Inflammatory macrophage (primary cell): ENCODE measurements around the gene TNC.

ENCODE experiments used
- DNase-seq, 2 donors: peaks; one replicate each; pipeline ENCODE4 v3.0.0-alpha.2; 2020 to 2022

Gene TNC

DNA sequence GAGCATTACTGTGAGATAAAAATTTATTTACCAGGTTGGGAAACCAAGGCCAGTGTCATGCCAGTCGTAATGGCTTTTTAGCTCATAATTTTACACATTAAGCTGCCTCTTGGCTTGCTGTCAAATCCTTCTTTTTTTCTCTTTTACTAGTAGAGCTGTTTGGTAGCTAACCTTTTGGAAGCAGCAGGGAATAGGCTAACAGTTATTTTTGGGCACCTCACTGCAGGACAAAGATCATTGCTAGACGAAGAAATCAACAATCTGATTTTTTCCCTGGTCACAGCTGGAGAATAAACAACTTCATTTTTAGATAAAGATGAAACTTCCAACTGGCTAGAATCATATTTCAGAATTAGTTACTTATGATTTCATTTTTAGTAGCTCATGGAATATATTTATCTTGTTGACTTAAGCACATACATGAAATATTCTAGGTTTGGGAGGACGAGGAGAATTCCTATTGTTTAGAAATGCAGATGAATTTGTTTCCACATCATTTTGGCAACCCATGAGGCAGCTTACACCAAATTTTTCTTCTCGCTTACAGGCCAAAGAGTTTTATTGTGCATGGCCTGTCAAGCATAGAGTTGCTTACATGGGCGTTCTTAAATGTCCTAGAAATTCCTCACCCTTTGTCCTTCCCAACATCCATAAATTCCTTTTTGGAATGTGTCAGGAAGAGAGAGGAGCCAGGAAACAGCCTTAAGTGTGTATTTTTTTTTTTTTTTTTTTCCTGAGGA lies 19.6 kb downstream of the TNC start:
- DNase-seq = no peak

GRCh38 chr9:115093520-115093919 lies 24.4 kb downstream of the TNC start:
- DNase-seq = no peak

DNA sequence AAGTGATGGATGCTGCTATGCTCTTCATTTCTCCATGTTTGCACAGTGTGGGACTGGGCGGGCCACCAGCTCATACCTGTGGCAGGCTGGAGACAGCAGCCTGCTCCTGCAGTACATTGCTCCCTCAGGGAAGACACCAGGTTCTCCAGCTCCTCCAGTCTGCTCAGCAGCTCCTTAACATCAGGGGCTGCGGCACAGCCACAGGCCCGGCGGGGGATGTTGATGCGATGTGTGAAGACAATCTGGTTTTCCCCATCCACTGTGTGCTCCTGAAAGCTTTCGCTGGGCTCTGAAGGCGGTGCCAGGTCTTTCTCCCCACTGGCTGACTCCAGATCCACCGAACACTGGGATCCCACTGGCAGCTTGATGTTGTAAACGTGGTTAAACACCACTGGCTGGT lies 27.5 kb downstream of the TNC start:
- DNase-seq = no peak

- no peak for DNase-seq
Measured at GRCh38 chr9:115088860-115089259, 29.1 kb downstream of the TNC start.

DNA sequence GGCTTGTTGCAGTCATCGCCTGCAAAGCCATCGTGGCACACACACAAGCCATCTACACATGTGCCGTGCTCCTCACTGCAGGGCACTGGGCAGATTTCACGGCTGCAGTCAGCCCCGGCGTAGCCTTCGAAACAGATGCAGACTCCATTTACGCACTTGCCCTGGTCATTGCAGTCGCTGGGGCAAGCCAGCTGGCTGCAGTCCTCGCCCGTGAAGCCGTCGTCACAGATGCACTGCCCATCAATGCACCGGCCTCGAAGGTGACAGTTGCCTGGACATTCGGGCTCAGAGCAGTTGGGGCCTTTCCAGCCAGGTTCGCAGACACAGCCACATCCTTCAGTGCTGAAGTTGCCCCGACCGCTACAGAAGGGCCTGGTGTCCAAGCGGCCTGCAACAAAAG lies 31.1 kb downstream of the TNC start:
- DNase-seq = no peak

DNA sequence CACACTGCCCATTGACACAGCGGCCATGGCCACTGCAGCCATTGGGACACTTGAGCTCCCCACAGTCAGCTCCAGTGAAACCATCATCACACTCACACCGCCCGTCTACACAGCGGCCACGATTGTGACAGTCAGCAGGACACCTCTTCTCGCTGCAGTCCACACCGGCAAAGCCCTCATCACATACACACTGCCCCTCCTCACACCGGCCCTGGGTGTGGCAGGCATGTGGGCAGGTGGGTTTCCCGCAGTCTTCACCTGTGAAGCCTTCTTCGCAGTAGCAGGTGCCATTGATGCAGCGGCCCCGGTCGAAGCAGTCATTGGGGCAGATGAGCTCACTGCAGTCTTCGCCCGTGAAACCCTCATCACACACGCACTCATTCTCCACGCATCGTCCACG lies 31.5 kb downstream of the TNC start:
- no peak for DNase-seq

- no peak for DNase-seq
Measured at GRCh38 chr9:115085773-115086377, 32.1 kb downstream of the TNC start.

DNA sequence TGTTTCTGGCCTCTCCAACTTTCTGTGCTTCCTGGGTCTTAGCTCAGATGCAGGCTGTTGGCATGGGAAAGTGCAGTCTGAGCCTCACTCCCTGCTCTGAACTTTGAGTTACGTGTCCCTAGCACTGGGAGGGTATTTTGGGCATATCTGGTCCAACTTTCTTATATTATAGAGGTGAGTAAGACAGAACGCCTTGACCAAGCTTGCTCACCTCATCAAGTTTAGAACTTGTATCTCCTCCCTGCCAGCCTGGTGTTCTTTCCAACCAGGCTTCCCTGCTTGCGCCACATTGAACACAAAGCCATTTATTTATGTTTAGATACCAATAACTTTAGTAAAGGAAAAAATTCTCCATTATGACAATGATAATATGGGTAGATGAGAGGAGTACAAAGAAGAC lies 33.2 kb downstream of the TNC start:
- no peak for DNase-seq

DNA sequence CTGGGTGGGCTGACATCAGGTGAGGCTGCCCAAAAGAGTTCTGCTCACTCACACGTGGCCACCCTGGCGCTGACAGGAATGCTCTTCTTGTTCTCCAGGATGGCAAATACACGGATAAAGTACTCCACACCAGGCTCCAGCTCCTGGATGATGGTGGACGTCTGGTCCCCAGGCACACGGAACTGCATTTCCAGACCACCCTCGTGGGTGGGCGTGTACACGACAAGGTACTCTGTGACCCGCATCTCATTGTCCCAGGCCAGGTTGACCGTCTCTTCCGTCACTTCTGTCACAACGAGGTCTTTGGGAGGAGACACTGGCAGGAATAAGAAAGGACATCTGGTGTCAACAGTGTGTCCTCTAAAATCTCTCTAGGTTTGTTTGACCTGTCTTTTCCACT lies 33.8 kb downstream of the TNC start:
- no peak for DNase-seq

DNA sequence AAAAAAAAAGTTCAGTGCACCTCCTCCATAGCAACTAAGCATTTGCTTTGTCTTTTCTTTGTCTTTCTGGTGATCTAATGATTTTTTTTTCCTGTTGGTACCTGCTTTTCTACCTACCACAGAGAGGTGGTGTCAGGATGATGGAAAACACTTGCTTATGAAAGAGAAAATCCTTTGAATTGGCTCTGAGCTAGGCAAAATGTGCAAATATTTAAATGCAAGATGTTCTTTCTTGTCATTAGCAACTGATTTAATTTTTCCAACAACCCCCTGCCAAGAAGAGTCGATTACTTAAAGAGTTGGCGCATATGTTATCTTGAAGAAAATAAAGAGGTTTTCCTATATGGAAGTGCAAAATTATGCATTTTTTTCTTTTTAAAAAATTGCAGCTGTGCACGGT lies 37.7 kb downstream of the TNC start:
- no peak for DNase-seq

- no peak for DNase-seq
Measured at GRCh38 chr9:115079156-115079555, 38.8 kb downstream of the TNC start.

GRCh38 chr9:115073456-115073855 lies 44.5 kb downstream of the TNC start:
- no peak for DNase-seq

- DNase-seq = no peak
Measured at GRCh38 chr9:115071176-115071575, 46.8 kb downstream of the TNC start.

- DNase-seq = no peak
Measured at GRCh38 chr9:115069771-115070170, 48.2 kb downstream of the TNC start.

GRCh38 chr9:115069302-115069701 lies 48.7 kb downstream of the TNC start:
- no peak for DNase-seq

GRCh38 chr9:115068031-115068430 lies 49.9 kb downstream of the TNC start:
- DNase-seq = no peak

DNA sequence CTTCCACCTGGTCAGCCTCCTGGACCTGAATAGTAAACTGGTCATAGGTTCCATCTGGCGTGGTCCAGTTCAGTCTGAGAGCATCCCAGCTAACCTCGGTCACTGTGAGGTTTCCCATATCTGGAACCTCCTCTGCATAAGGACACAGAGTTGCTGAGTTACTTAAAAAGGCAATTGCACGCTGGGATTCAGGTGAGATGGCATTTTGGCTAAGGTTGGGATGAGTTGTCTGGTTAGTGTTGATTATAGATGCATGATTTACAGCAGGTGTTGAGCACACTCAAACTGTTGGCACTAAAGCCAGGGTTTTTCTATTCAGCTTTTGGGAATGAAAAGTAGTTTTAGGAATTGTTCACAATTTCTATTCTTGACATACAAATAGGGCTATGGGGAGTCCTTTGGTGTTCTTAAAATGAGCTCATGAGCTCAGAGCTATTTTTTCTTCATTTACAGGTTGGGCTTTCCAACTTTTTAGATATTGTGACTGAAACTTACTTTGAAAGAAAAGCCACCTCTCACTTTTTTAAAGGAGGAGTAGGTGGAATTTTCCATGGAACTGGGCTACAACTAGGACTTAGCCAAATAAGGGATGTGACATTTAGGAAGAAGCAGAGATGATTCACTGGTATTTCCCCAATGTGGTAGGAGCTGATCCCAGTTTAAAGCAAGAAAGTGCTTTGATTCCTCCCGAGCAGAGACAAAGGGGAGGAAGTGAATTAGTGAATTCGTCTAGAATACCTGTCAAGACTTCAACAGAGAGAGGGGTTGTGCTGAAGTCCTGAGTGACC lies 54.7 kb downstream of the TNC start:
- DNase-seq = peak; percentile 8 to 26

GRCh38 chr9:115058684-115059315 lies 59.2 kb downstream of the TNC start:
- peak; percentile 63 to 89 for DNase-seq

- DNase-seq = no peak
Measured at GRCh38 chr9:115058175-115058574, 59.8 kb downstream of the TNC start.

DNA sequence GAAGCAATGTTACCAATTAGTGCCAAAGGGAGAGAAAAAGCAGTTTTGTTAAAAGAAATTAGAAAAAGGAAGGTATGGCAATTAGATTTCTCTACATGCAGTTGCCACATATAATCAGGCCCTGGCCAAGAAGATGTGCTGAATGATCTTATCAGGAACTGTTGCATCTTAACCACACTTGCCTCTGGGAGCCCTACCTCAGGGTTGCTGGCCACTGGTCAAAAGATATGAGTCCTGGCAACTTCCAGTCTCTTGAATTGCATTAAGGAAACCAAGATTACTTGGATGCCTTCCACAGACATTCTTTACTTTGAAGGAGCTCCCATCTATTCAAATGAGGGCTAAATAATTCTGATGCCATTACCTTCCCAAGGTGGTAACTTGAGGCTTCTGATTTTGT lies 60.4 kb downstream of the TNC start:
- no peak for DNase-seq

- peak in 1 of 2 donors; percentile 13 for DNase-seq
Measured at GRCh38 chr9:115050002-115050490, 67.9 kb downstream of the TNC start.

GRCh38 chr9:115046824-115047223 lies 71.1 kb downstream of the TNC start:
- DNase-seq = no peak

- no peak for DNase-seq
Measured at GRCh38 chr9:115046199-115046598, 71.8 kb downstream of the TNC start.
